Stimulated activated naive CD4-positive, alpha-beta T cell treated with Interleukin-2 at 50 U/mL for 16 hours (primary cell): ENCODE results near the gene HS6ST3.
"Not testable (repeated sequence)": the region's sequence is repeated elsewhere in the genome, so short reads cannot be mapped to it uniquely, and the experiment has no call there.

Experiments
- DNase-seq: peaks from one replicate; lab custom pipeline; 2025; lab: John Stamatoyannopoulos, UW

HS6ST3 gene

DNA sequence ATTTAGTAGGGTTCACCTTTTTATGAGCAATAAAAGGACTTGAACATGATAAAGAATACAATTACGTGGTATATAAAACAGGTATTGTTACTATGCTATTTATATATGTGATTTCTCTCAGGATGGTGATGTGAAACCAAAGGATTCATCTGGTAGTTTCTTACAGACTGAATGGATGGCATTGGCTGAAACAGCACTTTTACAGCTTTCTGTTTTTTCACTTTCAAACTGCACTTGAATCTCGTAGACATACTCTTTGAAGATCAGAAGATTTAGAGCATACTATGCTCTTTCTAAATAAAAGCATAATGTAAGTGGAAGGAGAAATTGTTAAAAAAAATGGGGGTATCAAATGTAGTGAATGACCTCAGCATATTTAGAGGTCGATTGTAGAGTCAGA lies 354.8 kb downstream of the HS6ST3 start:
- no peak for DNase-seq

DNA sequence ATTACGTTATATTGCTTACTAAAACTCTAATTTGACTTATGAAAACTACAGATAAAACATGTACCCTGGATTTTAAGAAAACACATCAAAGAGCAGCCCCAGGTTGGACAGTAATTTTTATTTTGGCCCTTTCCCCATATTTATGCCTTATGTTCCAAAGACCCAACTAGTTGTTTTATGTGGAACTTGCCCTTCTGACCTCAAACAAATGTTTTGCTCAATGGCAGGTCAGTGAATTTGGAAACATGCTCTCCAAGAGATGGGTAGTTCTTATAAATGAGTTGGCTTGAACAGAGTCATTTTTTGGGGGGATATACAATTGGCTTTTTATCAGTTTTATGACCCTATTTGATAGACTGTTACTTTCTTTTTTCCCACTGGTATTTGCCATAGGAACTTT lies 360.0 kb downstream of the HS6ST3 start:
- DNase-seq, result no peak

DNA sequence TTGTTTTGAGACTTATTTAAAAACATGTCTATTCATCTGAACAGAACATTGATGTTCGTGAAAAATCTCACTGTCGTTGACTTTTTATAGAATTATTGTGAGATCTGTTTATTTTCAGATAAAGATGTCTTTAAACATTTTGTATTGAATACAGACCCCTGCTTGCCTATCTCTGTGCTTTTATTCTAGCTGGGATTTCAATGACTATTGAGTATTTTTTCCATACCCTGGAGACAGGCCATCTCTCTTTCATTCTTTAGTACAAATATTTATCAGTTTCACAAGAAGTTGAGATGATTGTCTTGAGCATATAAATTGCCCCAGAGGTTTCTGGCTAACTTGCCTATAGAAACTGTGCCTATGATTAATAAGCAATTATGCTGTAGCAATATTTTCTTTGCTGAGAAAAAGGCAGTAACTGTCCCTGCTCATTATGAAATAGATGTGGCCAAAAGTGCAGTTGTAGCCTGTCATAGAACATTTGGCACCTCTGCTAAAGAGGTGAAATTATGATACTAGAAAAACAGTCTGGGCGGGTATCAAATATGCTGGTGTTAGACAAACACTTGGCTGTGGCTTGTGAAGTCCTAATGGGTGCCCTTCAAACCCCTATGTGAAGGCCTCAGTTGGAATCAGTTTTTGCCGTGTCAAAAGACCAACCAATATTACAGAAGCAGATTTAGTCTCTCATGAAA lies 360.6 kb downstream of the HS6ST3 start:
- DNase-seq, result no peak

DNA sequence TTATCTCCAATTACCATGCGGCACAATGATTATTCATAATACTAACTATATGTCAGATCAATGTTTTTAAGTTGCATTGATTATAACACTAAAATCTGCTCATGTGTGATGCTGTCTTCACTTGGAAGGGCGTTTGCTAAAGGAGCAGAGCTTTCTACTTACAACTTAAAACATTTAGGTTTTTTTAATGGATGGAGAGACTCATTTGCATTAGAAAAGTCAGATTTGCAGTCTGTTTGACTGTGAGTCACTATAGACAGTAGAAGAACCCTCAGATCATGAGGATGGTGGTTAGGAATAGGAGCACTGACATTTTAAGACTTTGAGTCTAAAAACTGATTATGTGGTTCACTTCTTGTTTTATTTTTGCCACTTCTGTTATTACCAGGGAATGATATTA lies 364.6 kb downstream of the HS6ST3 start:
- DNase-seq, result no peak

DNA sequence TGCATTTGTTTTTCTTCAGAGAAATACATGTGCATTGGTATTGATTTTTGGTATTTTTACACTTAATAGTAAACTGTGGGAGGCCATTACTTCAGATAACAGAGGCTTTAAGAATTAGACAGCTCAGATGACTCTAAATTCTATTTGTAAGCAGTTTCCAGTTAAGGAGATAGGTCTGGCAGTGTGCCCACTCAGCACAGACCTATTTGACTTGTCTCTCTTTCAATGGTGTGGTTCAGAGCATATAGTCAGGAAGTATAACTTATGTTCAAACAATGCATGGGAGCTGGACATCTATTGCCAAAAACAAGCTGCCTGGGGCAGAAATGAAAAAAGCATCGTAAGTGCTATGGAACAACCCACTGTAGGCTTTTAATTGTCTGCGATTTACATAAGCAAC lies 370.7 kb downstream of the HS6ST3 start:
- no peak for DNase-seq

DNA sequence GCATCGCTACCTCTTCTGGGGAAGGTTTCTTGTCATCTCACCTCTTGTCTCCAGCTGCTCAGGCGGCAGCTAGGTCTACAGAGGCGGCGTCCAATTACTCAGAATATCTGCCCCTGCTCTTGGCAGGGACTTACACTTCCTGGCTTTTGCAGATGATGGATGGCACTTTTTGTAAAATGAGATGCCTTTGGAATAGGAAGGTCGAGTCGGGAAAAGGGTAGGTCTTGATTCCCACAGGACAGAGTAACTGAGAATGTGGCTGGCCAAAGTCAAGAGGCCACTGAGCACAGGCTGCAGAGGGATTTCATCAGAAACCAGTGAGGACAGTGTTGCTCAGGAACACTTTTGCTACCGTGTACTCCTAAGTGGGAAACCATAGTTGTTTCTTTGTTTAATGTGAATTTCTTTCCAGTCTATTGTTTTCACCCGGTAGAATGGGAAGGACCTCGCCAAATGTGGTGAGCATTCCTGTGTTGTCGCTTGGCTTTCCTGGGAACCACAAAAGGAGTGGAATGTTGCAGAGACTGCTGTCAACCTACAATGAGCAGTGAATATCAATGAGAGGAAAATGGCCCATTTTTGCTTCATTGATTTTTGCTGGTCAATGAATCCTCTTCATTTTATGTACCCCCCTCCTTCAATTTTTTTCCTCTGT lies 383.7 kb downstream of the HS6ST3 start:
- DNase-seq, result no peak

DNA sequence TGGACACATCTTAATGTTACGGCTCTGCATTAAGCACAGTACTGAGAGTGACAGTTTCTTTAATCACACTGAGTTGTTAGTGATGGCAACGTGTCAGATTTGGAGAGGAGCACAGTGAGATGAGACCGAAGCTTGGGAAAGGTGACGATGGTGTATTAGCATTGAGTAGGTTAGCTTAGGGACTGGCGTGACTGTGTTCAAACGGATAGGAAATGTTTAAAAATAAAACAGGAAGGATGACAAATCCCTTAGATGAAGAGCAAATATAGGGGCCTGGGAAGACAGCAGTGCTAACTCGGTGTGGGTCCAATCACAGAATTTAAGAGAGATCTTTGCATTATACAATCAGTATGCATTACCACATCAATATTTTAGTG lies 384.3 kb downstream of the HS6ST3 start:
- no peak for DNase-seq

DNA sequence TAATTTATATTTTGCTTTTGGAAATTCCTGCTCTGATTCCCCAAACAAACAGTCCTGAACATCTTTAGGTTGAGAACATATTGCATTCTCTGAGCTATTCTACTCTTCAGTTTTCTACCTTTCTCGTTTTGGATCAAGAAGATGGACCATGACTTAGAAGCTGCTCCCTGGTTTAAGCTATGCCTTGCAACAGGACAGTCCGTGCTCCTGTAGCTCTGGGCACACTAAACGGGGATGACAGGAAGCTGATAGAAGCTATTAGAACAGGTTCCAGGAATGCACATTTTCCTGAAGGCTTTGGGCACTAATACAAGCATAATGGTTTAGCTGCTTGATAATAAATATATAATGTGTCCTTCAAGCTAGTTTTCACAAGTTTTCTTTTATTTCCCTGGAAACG lies 385.2 kb downstream of the HS6ST3 start:
- DNase-seq, result no peak

DNA sequence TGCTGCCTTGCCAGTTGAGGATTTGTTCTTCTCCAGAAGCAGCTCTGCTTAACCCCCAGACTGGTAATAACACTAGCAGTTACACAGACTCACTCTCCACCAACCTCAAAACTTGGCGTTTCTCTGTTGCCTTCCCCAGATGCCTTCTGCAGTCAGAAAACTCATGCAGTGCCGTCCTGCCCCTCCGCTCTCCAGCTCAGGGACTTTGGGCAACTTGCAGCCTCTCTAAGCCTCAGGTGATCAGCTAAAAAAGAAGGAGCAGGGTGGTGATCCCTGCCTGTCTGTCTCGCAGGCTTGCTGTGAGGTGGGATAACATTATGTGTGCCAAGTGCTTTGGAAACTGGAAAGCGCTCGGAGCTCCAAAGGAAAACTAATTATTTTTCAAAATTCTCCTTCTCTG lies 391.6 kb downstream of the HS6ST3 start:
- DNase-seq, result no peak

DNA sequence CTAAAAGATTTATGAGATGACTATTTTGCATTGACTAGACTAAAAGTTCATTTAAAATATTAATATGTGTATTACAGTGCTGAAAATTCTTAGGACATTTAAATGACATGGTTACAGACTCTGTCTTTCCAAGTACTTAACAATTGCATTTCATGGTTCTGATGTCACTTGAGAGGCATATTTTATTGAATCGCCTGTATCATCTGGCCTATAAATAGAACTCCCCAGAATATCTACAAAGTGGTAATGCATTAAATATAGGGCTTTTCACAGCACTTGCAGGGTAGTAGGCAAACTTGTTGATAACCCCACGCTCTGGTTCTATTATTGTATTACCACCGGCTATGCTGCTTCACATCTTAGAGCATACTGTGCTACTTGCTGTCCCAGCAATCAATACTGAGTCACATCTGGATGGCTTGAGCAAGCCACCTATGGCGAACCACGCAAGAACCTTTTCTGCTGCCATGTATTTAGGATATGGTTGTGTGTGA lies 400.6 kb downstream of the HS6ST3 start:
- DNase-seq, result no peak

DNA sequence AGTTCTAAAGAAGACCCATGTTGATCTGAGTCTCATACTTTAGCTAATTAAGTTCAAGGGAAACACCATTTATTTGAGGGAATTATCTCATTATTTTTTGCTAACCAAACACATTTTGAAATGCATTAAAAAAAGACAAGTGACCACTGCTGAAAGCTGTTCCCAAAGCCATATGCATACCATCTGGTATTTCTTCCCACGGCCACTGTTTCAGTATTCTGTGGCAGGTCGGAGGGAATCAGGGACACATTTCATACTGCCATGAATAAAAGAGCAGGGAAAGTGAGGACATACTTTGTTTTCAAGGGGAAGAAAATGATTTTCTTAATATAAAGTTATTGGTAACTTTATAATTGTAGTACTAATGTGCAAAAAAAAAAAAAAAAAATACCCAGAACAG lies 401.2 kb downstream of the HS6ST3 start:
- no peak for DNase-seq

DNA sequence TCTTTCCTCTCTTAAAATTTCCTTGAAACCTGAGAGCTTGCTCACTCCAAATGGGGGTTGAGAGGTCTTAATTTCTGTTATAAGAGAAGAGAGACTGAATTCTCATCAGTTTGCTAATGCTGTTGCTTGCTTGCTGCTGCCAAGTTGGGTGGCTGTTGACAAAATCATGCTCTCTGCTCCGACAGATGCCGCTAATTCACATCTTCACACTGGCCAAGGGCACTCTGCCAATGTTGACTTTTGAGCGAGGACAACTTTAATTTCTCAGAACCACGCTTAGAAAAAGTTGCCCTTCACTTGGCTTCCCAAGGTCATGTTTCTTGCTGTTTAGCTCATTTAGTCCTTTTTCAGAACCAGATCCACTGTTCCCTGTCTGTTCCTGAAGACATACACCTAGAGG lies 402.9 kb downstream of the HS6ST3 start:
- DNase-seq, result no peak

DNA sequence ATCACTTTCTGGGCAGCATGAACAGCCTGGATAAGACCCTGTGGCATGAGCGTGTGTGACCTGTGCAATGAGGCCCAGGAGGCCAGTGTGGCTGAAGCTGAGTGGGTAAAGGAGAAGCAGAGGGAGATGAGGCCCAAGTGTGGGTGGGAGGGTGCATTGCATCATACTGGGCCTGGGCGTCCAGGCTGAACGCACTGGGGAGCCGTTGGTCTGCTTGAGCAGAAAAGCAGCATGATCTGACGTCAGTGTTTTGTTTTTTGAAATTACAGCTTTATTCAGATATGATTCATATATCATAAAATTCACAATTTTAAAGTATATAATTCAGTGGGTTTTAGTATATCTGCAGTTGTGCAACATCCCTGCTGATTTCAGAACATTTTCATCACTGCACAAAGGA lies 409.7 kb downstream of the HS6ST3 start:
- DNase-seq, result no peak

DNA sequence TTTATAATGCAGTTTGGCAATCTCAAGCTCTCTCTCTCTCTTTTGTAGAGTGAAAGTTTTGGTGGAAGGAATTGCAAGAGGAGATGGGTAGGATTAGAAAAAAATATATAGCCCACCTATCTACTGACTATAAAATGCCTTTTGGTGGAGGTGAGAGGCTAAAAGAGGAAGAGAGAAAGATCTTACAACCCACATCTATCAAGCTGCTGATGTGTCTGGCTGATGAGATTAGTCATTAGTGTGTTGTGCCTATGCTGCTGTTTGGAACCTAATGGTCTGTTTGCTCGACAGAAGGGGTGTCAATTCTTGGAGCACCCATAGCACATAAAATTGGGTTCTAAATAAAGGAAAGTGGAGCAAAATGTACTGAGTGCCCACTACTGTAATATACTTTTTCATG lies 411.0 kb downstream of the HS6ST3 start:
- no peak for DNase-seq

DNA sequence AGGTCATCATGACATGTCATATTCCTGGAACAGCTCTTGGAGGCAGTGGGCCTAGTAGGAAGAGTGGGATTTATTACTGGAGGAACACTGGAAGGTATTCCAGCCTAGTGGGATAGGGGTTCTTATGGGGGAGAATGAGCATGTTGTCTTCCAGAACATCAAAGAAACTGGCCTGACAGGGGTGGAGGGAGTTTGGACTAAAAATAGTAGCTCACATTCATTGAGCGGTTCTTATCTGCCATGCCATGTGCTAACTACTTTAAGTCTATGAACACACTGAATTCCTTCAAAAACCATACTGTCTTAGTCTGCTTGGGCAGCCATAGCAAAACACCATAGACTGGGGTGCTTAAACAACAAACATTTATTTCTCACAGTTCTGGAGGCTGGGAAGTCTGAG lies 413.6 kb downstream of the HS6ST3 start:
- no peak for DNase-seq

DNA sequence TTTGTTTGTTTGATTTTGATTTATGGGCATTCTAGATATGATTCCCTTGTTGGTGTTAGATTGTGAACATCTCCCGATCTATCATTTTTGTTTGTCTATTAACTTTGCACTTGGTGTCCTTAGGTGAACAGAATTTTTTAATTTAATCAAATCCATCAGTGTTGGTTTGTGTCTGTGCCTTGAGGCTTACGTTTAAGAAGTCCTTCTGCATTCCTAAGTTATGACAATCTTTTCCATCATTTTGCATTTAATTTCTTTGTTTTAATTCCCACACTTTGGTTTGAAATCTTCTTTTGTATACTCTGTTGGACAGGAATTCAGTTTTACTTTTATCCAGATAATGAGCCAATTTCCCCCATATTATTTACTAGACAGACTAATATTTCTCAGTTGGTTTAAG lies 421.7 kb downstream of the HS6ST3 start:
- DNase-seq, result no peak

DNA sequence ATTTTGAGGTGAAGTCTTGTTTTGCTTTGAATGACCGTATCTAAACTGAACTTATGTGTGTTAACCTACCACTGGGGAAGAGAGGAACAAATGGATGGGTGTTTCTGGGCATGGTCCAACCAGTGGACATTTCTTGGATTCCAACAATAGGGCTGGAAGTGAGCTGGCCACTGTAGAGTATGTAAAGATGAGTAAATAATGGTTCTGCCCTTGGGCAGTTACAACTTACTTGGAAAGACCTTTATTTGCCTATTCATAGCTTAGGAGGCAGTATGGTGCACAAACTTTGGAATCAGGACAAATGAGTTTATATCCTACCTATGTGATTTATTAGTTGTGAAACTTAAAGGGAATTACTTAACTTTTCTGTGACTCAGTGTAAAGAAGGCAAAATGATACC lies 429.5 kb downstream of the HS6ST3 start:
- DNase-seq, result no peak

DNA sequence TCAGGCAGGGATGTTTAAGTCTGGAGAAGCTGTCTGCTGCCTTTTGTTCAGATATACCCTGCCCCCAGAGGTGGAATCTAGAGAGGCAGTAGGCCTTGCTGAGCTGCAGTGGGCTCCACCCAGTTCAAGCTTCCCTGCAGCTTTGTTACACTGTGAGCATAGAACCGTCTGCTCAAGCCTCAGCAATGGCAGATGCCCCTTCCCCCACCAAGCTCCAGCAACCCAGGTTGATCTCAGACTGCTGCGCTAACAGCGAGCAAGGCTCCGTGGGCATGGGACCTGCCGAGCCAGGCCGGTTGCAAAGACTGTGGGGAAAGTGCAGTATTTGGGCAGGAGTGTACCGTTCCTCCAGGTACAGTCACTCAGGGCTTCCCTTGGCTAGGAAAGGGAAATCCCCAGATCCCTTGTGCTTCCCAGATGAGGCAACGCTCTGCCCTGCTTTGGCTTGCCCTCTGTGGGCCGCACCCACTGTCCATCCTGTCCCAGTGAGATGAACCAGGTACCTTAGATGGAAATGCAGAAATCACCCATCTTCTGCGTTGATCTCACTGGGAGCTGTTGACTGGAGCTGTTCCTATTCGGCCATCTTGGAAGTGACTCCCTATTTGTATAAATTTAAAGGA lies 434.6 kb downstream of the HS6ST3 start:
- not testable (repeated sequence) for DNase-seq

DNA sequence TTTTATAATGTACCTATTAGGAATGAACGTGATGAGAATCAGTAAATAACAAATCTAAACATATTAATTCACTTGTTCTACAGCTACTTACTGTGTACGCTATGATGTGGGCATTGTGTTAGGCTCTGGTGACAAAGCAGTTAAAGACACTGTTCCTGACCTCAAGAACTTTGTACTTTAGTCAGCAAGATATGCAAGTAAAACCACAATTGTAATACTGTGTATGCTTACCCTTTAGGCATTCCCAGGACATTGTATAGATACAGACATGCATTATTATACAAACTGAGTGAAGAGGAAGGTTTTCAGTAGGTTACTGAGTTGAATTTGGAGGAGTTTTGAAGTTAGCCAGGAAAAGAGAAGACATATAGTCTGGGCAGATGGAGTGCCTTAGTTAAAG lies 435.8 kb downstream of the HS6ST3 start:
- DNase-seq, result no peak

DNA sequence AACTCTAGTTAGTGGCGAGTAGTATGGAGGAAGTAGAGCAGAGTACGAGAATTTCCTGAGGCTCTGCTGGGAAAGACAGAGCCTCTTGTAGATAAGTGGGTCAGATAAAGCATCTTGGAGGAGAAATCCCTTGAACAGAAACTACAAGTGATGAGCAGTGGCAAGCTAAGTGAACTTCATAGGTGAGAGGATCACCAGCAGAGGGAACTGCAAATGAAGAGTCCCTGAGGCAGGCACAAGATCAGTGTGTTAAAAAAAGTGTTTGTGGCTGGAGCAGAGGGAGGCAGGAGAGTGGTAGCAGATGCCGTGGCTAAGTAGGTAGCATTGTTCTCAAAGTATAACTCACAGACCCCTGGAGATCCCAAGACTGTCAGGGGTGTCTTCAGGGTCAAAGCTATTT lies 437.6 kb downstream of the HS6ST3 start:
- no peak for DNase-seq

DNA sequence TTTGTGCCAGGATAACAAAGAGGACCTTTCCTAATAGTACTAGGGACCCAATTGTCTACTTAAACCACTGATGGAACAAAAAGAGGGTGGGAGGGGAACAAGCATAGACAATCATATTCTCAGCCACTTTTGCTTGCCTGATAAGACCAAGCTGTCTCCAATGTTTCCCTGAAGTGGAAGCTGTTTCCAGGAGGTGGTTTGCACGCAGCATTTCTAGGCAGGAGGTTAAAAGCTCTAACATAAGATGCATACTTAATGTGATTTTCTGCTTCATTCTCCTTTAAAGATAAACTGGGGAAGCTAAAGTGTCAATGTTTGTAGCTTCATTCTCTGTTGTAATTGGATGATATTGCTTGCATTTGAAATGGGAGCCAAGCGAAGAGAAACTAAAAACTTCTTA lies 442.9 kb downstream of the HS6ST3 start:
- DNase-seq, result no peak

DNA sequence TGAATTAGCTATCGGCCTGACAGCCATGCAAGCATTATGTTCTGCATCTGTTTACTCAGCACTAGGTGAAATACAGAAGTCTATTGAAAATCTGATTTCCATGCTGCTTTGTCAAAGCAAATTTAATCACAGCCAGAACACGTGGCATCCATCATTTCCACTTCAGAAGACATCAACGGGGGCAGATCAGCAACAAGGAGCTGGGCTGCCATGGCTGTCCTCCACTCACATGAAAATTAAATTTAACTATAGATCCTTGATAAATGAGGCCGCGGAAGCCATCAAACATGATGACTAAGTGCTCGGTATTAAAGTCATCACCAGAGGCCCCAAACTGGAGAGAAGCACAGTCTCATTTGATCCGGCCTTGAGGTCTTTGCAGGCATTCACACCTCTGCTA lies 443.5 kb downstream of the HS6ST3 start:
- DNase-seq, result no peak

DNA sequence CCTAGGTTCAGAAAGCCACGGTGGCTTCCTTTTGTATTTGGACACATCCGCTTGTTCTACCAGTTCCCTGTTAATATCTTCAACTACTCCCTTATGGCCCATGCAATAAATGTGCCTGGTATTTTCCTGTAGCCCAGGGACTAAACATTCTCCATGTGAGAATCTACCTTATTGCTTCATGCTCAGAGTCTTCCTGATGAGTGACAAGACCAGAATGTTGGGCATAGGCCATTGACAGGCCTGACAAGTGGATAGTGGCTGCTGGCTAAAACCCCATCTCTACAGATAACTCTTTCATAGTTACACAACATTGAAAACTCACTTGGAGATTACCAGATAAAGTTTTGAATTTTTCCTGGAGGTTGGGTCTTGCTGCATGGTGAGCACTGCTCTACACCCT lies 449.9 kb downstream of the HS6ST3 start:
- no peak for DNase-seq

DNA sequence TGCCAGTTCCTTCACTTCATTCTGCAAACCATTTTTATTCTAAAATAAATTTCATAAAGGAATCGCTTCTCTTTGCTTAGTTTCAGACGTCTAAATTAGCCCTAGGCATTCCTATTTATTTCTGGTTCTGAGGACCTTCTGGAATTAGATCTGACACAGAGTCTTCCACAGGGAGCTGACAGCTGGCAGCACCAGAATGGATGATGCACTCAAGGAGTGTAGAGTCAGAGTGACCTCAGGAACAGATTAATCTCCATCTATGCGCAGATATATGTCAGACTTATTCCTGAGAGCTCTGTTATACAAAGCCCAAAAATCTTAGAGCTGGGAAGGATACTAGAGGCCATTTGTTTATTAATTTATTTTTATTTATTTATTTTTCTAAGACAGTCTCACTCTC lies 450.8 kb downstream of the HS6ST3 start:
- DNase-seq, result no peak
